ENCODE measurements around the gene SYT7. TPM values are rescaled to one million over a fixed set of nuclear protein-coding genes. Genes with fewer than 3 reads are reported as not detected.

The SYT7 gene
- total and polyA plus RNA-seq, 10 of the 15 experiments (the other 5 are each of a cell fraction or from before 2014, with no cell fraction given): not detected

DNA sequence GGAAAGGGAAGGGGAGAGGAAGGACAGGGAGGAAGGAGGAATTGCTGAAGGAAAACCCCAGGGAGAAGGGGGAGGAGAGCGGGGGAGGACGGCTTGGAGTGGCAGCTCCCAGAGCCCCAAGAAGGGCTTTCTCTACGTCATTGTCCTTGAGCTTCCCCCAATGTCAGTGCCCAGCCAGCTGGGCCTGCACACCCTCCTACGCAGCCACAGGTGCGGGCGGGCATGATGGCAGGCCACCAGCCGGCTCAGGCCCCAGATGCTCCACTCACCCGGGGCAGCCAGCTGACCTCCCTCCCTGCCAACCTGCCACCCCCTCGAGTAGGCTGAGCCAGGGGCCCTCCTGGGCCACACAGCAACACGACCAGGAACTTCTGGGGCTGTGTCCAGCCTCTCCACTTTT is 11.2 kb downstream of the SYT7 start:
- H3K36me3 ChIP-seq (ENCODE audit: control insufficient read depth in 2 of 2, insufficient read depth in 2 of 2, low read length in 1 of 2): no peaks in the 10 kb centered on the region
- no peak overlapping the region for H3K4me3 ChIP-seq
- 26% methylated on average over 10 of the region's 10 CpGs for WGBS (ENCODE audit: insufficient coverage, insufficient replicate concordance, low lambda C conversion rate, missing lambda C conversion rate)
- no TSS peak for BruUV-seq (replicated peaks)
- no peaks in the 10 kb centered on the region for H3K79me2 ChIP-seq (ENCODE audit: control insufficient read depth, insufficient read depth, low read length)
- RAD21 ChIA-PET (ENCODE audit: unreplicated experiment): no interaction called here
- no peak overlapping the region for H3K9ac ChIP-seq (ENCODE audit: control insufficient read depth, insufficient read depth, low read length)
- H2AFZ ChIP-seq (ENCODE audit: control insufficient read depth, low read depth, low read length): no peak overlapping the region
- H3K27me3 ChIP-seq (replicated peaks in 1 of 2; ENCODE audit: control insufficient read depth in 2 of 2, insufficient read depth in 2 of 2, low read length in 1 of 2): peaks cover 0 to 2% of the 10 kb centered on the region in 2 experiments; a peak in 3 of 4 replicates
- intact Hi-C loops (cut with micrococcal nuclease; ENCODE audit: unreplicated experiment) (no loop called here), in situ Hi-C loops (cut with MboI) (no loop called here)
- no peak for FAIRE-seq
- no peak overlapping the region for H3K4me2 ChIP-seq (ENCODE audit: control insufficient read depth, insufficient read depth)
- no peak overlapping the region for H3K27ac ChIP-seq (ENCODE audit: control insufficient read depth, insufficient read depth)
- SMC1A ChIA-PET (ENCODE audit: uncharacterized antibody, unreplicated experiment): no interaction called here
- H4K20me1 ChIP-seq (ENCODE audit: control insufficient read depth, insufficient read depth): peaks cover 5% of the 10 kb centered on the region; the same call in 1 of the 2 replicates
- no peak for DNase-seq (ENCODE audit: low read depth, low spot score)
- no peak for ATAC-seq
- H3K4me1 ChIP-seq (ENCODE audit: control insufficient read depth, insufficient read depth, low read length): no peaks in the 10 kb centered on the region
- H3K9me3 ChIP-seq (replicated peaks; ENCODE audit: control insufficient read depth, insufficient read depth, low read length): no peaks in the 10 kb centered on the region
- CTCF ChIA-PET: no interaction called here
- no peak for TF ChIP-seq YY1 (IDR thresholded peaks at IDR 0.05; ENCODE audit: low read depth, low read length)
- TF ChIP-seq TARDBP (IDR thresholded peaks at IDR 0.05; ENCODE audit: borderline replicate concordance): no peak
- TF ChIP-seq SMAD1 (IDR thresholded peaks at IDR 0.05; ENCODE audit: low read depth, partially characterized antibody): no peak
- TF ChIP-seq, protein P1, sequence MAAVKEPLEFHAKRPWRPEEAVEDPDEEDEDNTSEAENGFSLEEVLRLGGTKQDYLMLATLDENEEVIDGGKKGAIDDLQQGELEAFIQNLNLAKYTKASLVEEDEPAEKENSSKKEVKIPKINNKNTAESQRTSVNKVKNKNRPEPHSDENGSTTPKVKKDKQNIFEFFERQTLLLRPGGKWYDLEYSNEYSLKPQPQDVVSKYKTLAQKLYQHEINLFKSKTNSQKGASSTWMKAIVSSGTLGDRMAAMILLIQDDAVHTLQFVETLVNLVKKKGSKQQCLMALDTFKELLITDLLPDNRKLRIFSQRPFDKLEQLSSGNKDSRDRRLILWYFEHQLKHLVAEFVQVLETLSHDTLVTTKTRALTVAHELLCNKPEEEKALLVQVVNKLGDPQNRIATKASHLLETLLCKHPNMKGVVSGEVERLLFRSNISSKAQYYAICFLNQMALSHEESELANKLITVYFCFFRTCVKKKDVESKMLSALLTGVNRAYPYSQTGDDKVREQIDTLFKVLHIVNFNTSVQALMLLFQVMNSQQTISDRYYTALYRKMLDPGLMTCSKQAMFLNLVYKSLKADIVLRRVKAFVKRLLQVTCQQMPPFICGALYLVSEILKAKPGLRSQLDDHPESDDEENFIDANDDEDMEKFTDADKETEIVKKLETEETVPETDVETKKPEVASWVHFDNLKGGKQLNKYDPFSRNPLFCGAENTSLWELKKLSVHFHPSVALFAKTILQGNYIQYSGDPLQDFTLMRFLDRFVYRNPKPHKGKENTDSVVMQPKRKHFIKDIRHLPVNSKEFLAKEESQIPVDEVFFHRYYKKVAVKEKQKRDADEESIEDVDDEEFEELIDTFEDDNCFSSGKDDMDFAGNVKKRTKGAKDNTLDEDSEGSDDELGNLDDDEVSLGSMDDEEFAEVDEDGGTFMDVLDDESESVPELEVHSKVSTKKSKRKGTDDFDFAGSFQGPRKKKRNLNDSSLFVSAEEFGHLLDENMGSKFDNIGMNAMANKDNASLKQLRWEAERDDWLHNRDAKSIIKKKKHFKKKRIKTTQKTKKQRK (IDR thresholded peaks at IDR 0.05; ENCODE audit: low read depth, low read length): no peak
- TF ChIP-seq PAX8 (IDR thresholded peaks at IDR 0.05): no peak
- TF ChIP-seq GABPA (IDR thresholded peaks at IDR 0.05; ENCODE audit: low read depth): no peak
- TF ChIP-seq MYB (IDR thresholded peaks at IDR 0.05; ENCODE audit: borderline replicate concordance, low read depth, low read length): no peak
- no peak for TF ChIP-seq SUZ12 (IDR thresholded peaks at IDR 0.05; ENCODE audit: unreplicated experiment)
- no peak for TF ChIP-seq SMAD5 (IDR thresholded peaks at IDR 0.05; ENCODE audit: low read depth)
- TF ChIP-seq, protein P2, sequence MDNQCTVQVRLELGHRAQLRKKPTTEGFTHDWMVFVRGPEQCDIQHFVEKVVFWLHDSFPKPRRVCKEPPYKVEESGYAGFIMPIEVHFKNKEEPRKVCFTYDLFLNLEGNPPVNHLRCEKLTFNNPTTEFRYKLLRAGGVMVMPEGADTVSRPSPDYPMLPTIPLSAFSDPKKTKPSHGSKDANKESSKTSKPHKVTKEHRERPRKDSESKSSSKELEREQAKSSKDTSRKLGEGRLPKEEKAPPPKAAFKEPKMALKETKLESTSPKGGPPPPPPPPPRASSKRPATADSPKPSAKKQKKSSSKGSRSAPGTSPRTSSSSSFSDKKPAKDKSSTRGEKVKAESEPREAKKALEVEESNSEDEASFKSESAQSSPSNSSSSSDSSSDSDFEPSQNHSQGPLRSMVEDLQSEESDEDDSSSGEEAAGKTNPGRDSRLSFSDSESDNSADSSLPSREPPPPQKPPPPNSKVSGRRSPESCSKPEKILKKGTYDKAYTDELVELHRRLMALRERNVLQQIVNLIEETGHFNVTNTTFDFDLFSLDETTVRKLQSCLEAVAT (IDR thresholded peaks at IDR 0.05): no peak
- no peak for TF ChIP-seq CHD2 (IDR thresholded peaks at IDR 0.05; ENCODE audit: borderline replicate concordance, low read depth, low read length)
- no peak for TF ChIP-seq BMI1 (IDR thresholded peaks at IDR 0.05; ENCODE audit: borderline replicate concordance)
- TF ChIP-seq USF1 (IDR thresholded peaks at IDR 0.05; ENCODE audit: borderline replicate concordance, extremely low read length, insufficient read depth, low read depth, low read length): no peak
- POLR2A ChIA-PET: no interaction called here

All from GM12878 (cell line).